NOMO-1 treated with DMSO at 0.1 percent for 48 hours (cell line): ENCODE data around the gene IGFBP4.

Experiments used
- DNase-seq: peaks from one replicate; lab custom pipeline; 2025; ENCODE audit not compliant: unreplicated experiment; lab: John Stamatoyannopoulos, UW

Gene IGFBP4

DNA sequence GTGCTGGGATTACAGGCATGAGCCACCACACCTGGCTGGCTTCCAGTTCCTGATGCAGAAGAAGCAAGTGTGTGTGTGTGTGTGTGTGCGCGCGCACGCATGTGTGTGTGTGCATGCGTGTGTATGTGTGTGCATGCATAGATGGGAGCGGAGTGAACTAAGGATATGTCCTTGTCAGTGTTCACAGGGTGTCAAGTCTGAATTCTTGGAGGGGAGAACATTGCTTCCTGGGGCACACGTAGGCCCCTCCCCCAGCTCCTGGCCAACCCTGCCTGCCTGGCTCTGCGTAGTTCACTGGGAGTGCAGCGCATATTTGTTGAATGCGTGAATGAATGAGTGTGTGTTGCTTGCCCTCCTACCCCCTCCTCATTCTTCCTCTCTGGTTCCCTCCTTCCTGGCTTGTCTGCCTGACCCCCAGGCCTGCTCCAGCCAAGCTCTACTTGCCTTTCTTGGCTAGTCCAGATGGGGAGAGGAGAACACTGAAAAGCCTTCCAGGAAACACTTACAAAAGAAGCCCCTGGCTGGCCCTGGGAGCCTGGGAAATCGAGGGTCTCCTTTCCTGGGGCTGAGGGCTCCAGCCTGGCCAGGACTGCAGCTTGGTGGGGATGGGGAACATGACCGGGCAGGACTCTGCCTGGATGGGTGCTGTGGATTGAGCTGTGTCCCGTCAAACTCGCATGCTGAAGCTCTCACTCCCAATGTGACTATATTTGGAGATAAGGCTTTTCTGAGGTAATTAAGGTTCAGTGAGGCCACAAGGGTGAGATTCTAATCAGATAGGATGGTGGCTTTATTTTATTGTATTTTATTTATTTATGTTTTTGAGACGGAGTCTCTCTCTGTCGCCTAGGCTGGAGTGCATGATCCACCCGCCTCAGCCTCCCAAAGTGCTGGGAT, 27.9 kb downstream of the IGFBP4 start:
- DNase-seq: no peak

DNA sequence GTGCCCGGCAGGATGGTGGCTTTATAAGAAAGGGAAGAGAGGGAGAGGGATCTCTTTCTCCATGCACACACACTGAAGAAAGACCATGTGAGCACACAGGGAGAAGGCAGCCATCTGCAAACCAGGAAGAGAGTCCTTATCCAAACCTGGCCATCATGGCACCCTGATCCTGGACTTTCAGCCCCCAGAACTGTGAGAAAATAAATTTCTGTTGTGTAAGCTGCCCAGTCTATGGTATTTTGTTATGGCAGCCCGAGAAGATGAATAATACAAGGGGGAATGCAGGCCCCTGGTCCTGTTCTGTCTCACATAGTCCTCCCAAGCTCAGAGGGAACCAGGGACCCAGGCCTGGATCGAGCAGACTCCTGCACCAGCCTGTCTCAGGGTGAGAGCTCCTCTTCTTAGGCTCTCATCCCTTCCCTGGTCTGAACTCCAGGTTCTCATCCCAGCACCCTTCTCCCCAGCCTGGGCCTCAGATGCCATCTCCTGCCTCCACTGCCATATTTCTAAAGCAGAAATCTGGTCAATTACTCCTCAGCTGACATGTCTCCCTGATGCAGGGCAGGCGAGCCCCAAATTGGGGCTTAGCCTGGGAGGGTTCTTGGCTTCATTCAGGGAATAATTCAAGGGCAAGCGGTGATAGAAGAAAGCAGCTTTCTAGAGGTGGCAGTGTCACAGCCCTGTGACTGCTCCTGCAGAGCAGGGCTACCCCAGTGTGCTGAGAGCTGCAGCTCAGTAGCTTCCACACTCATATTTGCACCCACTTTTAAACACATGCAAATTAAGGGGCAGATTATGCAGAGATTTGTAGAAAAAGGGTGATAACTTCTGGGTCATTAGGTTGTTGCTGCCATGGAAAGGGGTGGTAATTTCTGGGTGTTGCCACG, 28.8 kb downstream of the IGFBP4 start:
- DNase-seq: no peak

- DNase-seq: no peak
These were observed 29.6 kb downstream of the IGFBP4 start for GRCh38 chr17:40472733-40473452.

GRCh38 chr17:40473573-40474365, 30.5 kb downstream of the IGFBP4 start:
- DNase-seq: no peak

DNA sequence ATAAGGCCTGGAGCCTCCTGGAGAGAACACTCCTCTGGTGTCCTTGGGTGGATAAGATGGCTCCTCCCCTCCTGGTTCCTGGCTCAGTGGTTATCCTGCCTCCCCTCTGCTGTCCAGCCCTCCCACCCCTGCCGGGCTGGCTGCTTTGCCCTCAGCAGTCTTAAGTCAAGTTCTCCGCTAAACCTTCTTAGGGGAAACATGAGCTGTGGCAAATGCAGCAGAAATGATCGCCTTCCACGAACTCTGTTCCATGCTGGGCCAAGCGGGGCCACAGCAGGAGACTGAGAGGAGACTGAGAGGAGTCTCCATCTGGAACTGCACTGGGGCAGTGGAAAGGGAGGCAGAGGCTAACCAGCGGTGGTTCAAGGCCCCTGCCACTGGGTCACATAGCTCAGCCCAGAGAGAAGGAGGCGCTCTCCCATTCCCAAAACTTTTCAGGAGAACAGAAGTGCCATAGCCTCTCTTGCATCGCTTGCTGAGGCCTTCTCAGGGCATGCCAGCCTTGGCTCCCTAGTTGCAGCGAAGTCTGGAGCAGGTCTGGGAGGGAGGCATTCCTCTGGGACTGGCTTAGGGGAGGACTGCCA, 31.3 kb downstream of the IGFBP4 start:
- no peak for DNase-seq

GRCh38 chr17:40475234-40475908, 32.1 kb downstream of the IGFBP4 start:
- DNase-seq: no peak

GRCh38 chr17:40477796-40478195, 34.5 kb downstream of the IGFBP4 start:
- no peak for DNase-seq

DNA sequence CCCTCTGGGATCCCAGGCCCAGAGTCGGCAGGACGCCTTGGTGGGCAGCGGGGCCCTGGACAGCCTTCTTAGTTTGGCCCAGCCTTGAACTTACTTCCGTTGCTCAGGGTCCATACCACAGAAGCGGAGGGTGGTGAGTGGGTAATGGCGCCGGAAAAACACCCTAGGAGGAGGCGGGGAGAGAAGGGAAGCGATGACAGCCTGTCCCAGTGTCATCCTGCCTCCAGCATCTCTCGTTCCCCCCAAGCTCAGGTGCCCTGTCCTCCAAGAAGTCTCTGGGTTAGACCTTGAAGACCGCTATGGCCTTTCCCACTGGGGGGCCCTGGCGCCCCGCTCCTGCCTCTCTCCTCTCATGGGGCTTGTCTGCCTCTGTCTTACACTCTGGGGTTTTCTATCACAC, 35.2 kb downstream of the IGFBP4 start:
- DNase-seq: no peak

DNA sequence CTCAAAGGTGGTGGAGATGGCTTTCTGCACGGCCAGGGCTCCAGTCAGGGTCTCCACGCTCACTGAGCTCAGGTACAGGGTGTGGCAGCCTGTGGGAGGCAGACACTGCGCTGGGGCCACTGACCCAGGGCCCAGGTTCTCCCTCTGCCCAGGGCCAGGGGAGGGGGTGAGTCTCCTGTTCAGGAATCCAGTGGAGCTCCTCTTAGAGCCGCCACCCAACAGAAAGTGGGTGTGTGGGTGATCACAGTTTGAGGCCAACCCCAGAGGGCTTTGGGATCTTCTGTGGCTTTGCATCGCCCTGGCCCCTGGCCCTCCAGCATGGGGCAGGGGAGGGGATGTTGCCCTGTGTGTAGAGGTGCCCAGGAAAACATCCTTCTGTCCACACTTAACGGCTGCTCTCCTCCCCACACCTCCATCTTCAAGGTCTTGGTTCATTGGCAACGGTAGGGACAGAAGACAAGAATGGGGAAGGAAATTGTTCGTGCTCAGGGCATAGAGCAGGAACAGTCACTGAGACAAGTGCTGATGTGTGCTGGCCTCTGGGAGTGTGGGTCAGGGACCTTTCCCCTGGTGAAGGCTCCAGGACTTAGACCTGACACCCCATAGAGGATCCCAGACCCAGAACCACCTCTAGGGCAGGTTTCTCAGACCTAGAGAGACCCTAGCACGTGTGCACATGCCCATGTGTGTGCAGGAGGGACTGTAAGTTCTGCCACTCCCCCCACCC, 36.7 kb downstream of the IGFBP4 start:
- peak; percentile 39 for DNase-seq

- DNase-seq: peak; percentile 42
These were observed 37.3 kb downstream of the IGFBP4 start for GRCh38 chr17:40480501-40481003.

GRCh38 chr17:40481106-40481505, 37.9 kb downstream of the IGFBP4 start:
- DNase-seq: no peak

DNA sequence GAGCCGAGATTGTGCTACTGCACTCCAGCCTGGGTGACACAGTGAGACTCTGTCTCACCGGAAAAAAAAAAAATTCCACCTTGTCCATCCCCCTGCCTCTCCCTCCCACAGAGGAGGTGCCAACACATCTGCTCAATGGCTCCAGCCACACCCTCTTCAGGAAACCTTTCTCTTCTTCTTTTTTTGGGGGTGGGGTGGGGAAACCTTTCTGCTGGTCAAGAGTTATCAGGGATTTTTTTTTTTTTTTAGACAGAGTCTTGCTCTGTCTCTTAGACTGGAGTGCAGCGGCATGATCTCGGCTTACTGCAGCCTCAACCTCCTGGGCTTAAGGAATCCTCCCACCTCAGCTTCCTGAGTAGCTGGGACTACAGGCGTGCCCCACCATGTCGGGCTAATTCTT, 39.5 kb downstream of the IGFBP4 start:
- no peak for DNase-seq

GRCh38 chr17:40483679-40484078, 40.4 kb downstream of the IGFBP4 start:
- DNase-seq: no peak

- DNase-seq: no peak
These were observed 41.2 kb downstream of the IGFBP4 start for GRCh38 chr17:40484285-40484972.

GRCh38 chr17:40484973-40485530, 41.8 kb downstream of the IGFBP4 start:
- DNase-seq: no peak

DNA sequence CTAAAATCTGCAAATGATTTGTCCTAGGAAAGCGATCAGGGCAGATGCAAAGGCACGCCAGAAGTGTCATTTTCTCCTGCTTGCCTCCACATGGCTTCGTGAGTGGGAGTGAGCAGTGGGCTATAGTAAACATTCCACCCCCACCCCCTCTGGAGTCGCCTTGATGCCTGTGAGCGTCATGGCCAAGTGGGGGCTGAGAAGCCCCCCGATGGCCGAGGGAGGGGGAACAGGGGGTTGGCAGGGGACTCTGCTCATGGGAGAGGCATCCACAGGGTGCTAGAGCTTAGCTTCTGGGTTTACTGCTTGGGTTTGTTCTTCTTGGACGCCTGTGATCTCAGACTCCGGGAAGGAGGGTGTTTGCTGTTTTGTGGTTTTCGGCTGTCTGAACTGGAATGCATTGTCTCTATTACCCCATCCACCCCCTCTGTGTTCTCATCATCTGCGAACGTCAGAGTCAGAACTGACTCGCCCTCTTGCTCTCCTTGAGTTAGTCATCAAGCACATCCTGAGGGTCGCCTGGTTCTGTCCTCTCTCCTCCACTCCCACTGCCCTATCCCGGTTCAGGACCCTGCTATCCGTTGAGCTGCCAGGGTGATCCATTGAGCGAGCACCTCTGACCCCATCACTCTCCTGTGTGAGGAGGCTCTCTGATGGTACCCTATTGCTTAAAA, 42.7 kb downstream of the IGFBP4 start:
- DNase-seq: peak; percentile 68
